Measurements from ENCODE around the gene DUSP6. TPM values are rescaled to one million over a fixed set of nuclear protein-coding genes. Genes with fewer than 3 reads are reported as not detected.

The DUSP6 gene
- polyA plus RNA-seq, 2 of the 4 experiments (the other 2 are of a cell fraction), result 3.8 to 27.0 TPM

- WGBS (ENCODE audit: missing lambda C conversion rate), result 66% methylated on average over 3 of the region's 3 CpGs
- DNase-seq (ENCODE audit: low read depth in 1 of 2, low spot score in 1 of 2) (no peak), FAIRE-seq (no peak), ATAC-seq (no peak)
- Histone ChIP-seq H3K27ac (no peak overlapping the region), H3K4me2 (no peak overlapping the region), H3K4me1 (no peaks in the 10 kb centered on the region), H3K9me3 (no peaks in the 10 kb centered on the region), H3K4me3 (no peak overlapping the region)
- POLR2A ChIA-PET, result interaction anchor here (0.6 kb wide), 1 partner anchor 47 kb away, joined by 3 read pairs; no protein-coding TSS in a partner anchor
- TF ChIP-seq HMGXB4 (CRISPR knock-in tag; IDR thresholded peaks at IDR 0.05; ENCODE audit: borderline replicate concordance) (no peak), JUNB (IDR thresholded peaks at IDR 0.05) (no peak)
- CTCF ChIA-PET, result no interaction called here
Observed at GRCh38 chr12:89401433-89402058, 49.2 kb upstream of the DUSP6 start.

- POLR2A ChIA-PET, result no interaction called here
- no peak for ATAC-seq
- no peak for TF ChIP-seq GATA3 (IDR thresholded peaks at IDR 0.05; ENCODE audit: borderline replicate concordance)
- CTCF ChIA-PET, result interaction anchor here (1.0 kb wide), 1 partner anchor 358 kb away, joined by 3 read pairs; no protein-coding TSS in a partner anchor
- Histone ChIP-seq H3K4me1 (no peaks in the 10 kb centered on the region), H3K4me3 (no peak overlapping the region), H3K4me2 (no peak overlapping the region), H3K27ac (no peak overlapping the region), H3K9me3 (no peaks in the 10 kb centered on the region)
- no peak for DNase-seq (ENCODE audit: low read depth in 1 of 2, low spot score in 1 of 2)
- 91% methylated on average over 6 of the region's 6 CpGs for WGBS (ENCODE audit: missing lambda C conversion rate)
- no peak for FAIRE-seq
Observed at GRCh38 chr12:89400415-89400814, 48.1 kb upstream of the DUSP6 start.

GRCh38 chr12:89395712-89396111, 43.4 kb upstream of the DUSP6 start:
- Histone ChIP-seq H3K4me1 (peaks cover 8% of the 10 kb centered on the region), H3K4me2 (no peak overlapping the region), H3K4me3 (no peak overlapping the region), H3K9me3 (no peaks in the 10 kb centered on the region), H3K27ac (no peak overlapping the region)
- WGBS (ENCODE audit: missing lambda C conversion rate), result 69% methylated on average over 4 of the region's 4 CpGs
- no peak for TF ChIP-seq KDM5A (IDR thresholded peaks at IDR 0.05)
- no peak for TF ChIP-seq NR3C1 (IDR thresholded peaks at IDR 0.05)
- no peak for TF ChIP-seq MAZ (IDR thresholded peaks at IDR 0.05; ENCODE audit: borderline replicate concordance, low read depth, low read length)
- no peak for TF ChIP-seq JUNB (IDR thresholded peaks at IDR 0.05)
- TF ChIP-seq CEBPB (IDR thresholded peaks at IDR 0.05), result no peak
- no peak for TF ChIP-seq CBX2 (IDR thresholded peaks at IDR 0.05; ENCODE audit: borderline replicate concordance, low read depth)
- CTCF ChIA-PET, result no interaction called here
- POLR2A ChIA-PET, result no interaction called here
- no peak for DNase-seq (ENCODE audit: low read depth in 1 of 2, low spot score in 1 of 2)
- 0 out of 6 replicates have a peak, but pooled peaks of 1 of the 2 experiments have one; percentile 28 for ATAC-seq
- FAIRE-seq, result no peak

GRCh38 chr12:89393551-89394121, 41.3 kb upstream of the DUSP6 start:
- FAIRE-seq (no peak), DNase-seq (ENCODE audit: low read depth in 1 of 2, low spot score in 1 of 2) (no peak), ATAC-seq (no peak)
- H3K4me2 ChIP-seq, result no peak overlapping the region
- POLR2A ChIA-PET, result no interaction called here
- TF ChIP-seq EHMT2 (IDR thresholded peaks at IDR 0.05; ENCODE audit: low read depth), result no peak
- TF ChIP-seq JUN (IDR thresholded peaks at IDR 0.05), result no peak
- TF ChIP-seq FOXS1 (CRISPR knock-in tag; IDR thresholded peaks at IDR 0.05), result no peak
- TF ChIP-seq EHF (CRISPR knock-in tag; IDR thresholded peaks at IDR 0.05), result no peak
- no peak for TF ChIP-seq ZNF302 (CRISPR knock-in tag; IDR thresholded peaks at IDR 0.05)
- no peak for TF ChIP-seq BCL3 (IDR thresholded peaks at IDR 0.05)
- no peak for TF ChIP-seq PBX3 (IDR thresholded peaks at IDR 0.05)
- TF ChIP-seq KDM1A (IDR thresholded peaks at IDR 0.05; ENCODE audit: low read depth), result no peak
- TF ChIP-seq ATOH8 (CRISPR knock-in tag; IDR thresholded peaks at IDR 0.05; ENCODE audit: low read depth), result no peak
- no peak for TF ChIP-seq HDAC2 (IDR thresholded peaks at IDR 0.05)
- no peak for TF ChIP-seq CBX8 (IDR thresholded peaks at IDR 0.05)
- TF ChIP-seq HMGXB4 (CRISPR knock-in tag; IDR thresholded peaks at IDR 0.05; ENCODE audit: borderline replicate concordance), result no peak
- TF ChIP-seq NFE2L2 (conservative IDR thresholded peaks at IDR 0.05; ENCODE audit: low read length), result no peak
- no peak for TF ChIP-seq EP300 (IDR thresholded peaks at IDR 0.05)
- H3K9me3 ChIP-seq, result no peaks in the 10 kb centered on the region
- WGBS (ENCODE audit: missing lambda C conversion rate), result 80% methylated on average over 3 of the region's 3 CpGs
- peaks cover 22% of the 10 kb centered on the region for H3K4me1 ChIP-seq
- no peak overlapping the region for H3K4me3 ChIP-seq
- CTCF ChIA-PET, result no interaction called here
- no peak overlapping the region for H3K27ac ChIP-seq
